ENCODE measurements around the gene AGGF1.

The AGGF1 gene

DNA sequence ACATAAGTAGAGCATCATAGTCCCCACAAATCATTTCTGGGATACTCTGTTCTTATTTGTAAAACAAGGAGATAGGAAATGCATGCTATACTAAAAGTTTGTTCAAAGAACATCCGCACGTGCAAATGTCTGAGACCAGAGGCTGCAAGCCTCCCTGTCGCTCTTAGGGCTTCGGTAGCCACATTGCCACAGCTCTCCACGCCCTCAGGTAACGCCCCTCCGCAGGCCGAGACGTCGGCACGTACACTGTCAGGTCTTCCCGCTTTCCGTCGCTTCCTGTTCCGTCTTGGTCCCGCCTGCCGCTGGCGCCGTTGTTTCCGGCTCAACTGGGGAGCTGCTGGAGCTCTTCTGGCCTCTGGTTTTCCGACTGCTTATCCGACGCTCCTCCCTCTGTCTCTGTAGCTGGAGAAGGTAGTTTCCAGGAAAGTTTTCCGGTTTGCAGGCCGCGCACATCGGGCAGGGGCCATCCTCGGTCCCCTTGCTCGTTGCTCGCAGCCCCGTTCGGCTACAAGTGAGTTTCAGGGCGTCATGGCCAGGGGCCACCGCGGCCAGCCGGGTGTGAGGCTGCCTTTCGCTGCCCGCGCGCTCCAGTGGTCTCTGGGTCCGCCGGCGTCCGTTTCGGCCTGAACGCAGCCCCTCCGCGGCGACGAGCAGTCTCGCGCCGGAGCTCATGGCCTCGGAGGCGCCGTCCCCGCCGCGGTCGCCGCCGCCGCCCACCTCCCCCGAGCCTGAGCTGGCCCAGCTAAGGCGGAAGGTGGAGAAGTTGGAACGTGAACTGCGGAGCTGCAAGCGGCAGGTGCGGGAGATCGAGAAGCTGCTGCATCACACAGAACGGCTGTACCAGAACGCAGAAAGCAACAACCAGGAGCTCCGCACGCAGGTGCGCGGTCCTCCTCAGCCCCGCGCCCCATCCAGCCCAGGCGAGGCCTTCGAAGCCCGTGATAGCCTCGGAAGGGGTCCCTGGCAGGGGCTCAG, at the start of gene AGGF1:
Gene AGGF1 (plus strand): TSS at position 308 of the 975 bp plus-strand sequence. CDS start 363 bp downstream, at position 671.
- TF ChIP-seq CTCF (IDR thresholded peaks at IDR 0.05; ENCODE audit: insufficient read depth, low read length, poor library complexity, severe bottlenecking) (no peak), EZH2phosphoT487 (conservative IDR thresholded peaks at IDR 0.05; ENCODE audit: low read length) (no peak)
- Histone ChIP-seq H3F3A (ENCODE audit: insufficient read depth) (no peaks in the 10 kb centered on the region; the same call in none of the 2 replicates), H3K36me3 (ENCODE audit: low read length) (peaks cover 17% of the 10 kb centered on the region), H3K9me3 (ENCODE audit: insufficient read depth, low read length) (peaks cover 17% of the 10 kb centered on the region; the same call in 1 of the 2 replicates), H3K79me2 (ENCODE audit: insufficient read depth, low read length) (peaks cover 43% of the 10 kb centered on the region), H3K27ac (ENCODE audit: low read depth, low read length) (peak within 1 kb of the TSS; percentile 65), H3K9ac (ENCODE audit: low read length) (peak within 1 kb of the TSS; percentile 90), H3K4me2 (ENCODE audit: low read depth, low read length, poor library complexity, severe bottlenecking) (peak within 1 kb of the TSS; percentile 72), H2AFZ (ENCODE audit: low read depth, low read length, severe bottlenecking) (peak within 1 kb of the TSS; percentile 95), H3K9me2 (replicated peaks; ENCODE audit: insufficient read depth, low read length) (no peaks in the 10 kb centered on the region), H3K27me3 (ENCODE audit: low read length) (no peaks in the 10 kb centered on the region), H3K4me3 (ENCODE audit: insufficient read depth, low read length, poor library complexity, severe bottlenecking) (peak within 1 kb of the TSS; percentile 70), H4K20me1 (ENCODE audit: low read depth, low read length) (no peaks in the 10 kb centered on the region)

GRCh38 chr5:76980518-76981144, 49.6 kb upstream of the AGGF1 start:
- no peaks in the 10 kb centered on the region for H3K27me3 ChIP-seq (ENCODE audit: low read length)
- no peaks in the 10 kb centered on the region for H3K79me2 ChIP-seq (ENCODE audit: insufficient read depth, low read length)
- no peak for TF ChIP-seq EZH2phosphoT487 (conservative IDR thresholded peaks at IDR 0.05; ENCODE audit: low read length)
- H3K27ac ChIP-seq (ENCODE audit: low read depth, low read length): no peak overlapping the region
- H3K4me2 ChIP-seq (ENCODE audit: low read depth, low read length, poor library complexity, severe bottlenecking): no peak overlapping the region
- no peak overlapping the region for H3K9ac ChIP-seq (ENCODE audit: low read length)
- no peaks in the 10 kb centered on the region for H3K9me2 ChIP-seq (replicated peaks; ENCODE audit: insufficient read depth, low read length)
- H3K36me3 ChIP-seq (ENCODE audit: low read length): no peaks in the 10 kb centered on the region; the same call in none of the 2 replicates
- no peaks in the 10 kb centered on the region for H3F3A ChIP-seq (ENCODE audit: insufficient read depth)
- no peaks in the 10 kb centered on the region for H4K20me1 ChIP-seq (ENCODE audit: low read depth, low read length)
- no peak overlapping the region for H3K4me3 ChIP-seq (ENCODE audit: insufficient read depth, low read length, poor library complexity, severe bottlenecking)
- H2AFZ ChIP-seq (ENCODE audit: low read depth, low read length, severe bottlenecking): no peak overlapping the region
- no peaks in the 10 kb centered on the region for H3K9me3 ChIP-seq (ENCODE audit: insufficient read depth, low read length)

- Histone ChIP-seq H2AFZ (ENCODE audit: low read depth, low read length, severe bottlenecking) (no peak overlapping the region), H3K79me2 (ENCODE audit: insufficient read depth, low read length) (no peaks in the 10 kb centered on the region), H3K4me2 (ENCODE audit: low read depth, low read length, poor library complexity, severe bottlenecking) (no peak overlapping the region), H3F3A (ENCODE audit: insufficient read depth) (no peaks in the 10 kb centered on the region), H3K9me3 (ENCODE audit: insufficient read depth, low read length) (no peaks in the 10 kb centered on the region), H3K27me3 (ENCODE audit: low read length) (no peaks in the 10 kb centered on the region), H4K20me1 (ENCODE audit: low read depth, low read length) (no peaks in the 10 kb centered on the region), H3K4me3 (ENCODE audit: insufficient read depth, low read length, poor library complexity, severe bottlenecking) (no peak overlapping the region), H3K9me2 (replicated peaks; ENCODE audit: insufficient read depth, low read length) (no peaks in the 10 kb centered on the region), H3K27ac (ENCODE audit: low read depth, low read length) (no peak overlapping the region), H3K36me3 (ENCODE audit: low read length) (no peaks in the 10 kb centered on the region), H3K9ac (ENCODE audit: low read length) (no peak overlapping the region)
- TF ChIP-seq EZH2phosphoT487 (conservative IDR thresholded peaks at IDR 0.05; ENCODE audit: low read length): no peak
- TF ChIP-seq CTCF (IDR thresholded peaks at IDR 0.05; ENCODE audit: insufficient read depth, low read length, poor library complexity, severe bottlenecking): no peak
Observed at GRCh38 chr5:76982450-76982849, 47.8 kb upstream of the AGGF1 start.
